ENCODE data around the gene HOXB7.

Gene HOXB7

DNA sequence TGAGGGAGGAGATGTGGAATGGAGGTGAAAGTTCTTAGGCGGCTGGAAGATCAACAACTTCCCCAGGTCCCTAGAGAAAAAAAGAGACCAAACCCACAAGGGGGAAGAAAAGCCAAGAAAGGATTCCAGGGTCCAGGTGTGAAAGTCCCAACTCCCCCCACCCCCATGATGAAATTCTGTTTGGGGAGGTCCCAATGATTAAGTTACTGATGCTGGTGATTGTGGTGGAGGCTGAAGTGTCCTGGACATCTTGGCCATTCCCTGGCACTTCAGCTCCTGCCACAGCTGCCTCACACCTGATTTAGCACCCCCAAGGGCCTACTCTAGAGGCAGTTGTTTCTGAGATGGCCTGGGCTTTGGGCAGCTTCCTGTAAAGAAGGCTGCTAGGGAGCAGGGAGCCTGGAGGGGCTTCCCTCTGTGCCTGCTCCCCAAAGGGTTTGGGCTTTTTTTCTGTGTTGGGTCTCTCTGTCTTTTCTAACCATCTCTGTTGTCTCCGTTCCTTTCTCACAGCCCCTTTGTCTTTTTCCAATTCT lies 45.7 kb downstream of the HOXB7 start:
- DNase-seq = no peak

DNA sequence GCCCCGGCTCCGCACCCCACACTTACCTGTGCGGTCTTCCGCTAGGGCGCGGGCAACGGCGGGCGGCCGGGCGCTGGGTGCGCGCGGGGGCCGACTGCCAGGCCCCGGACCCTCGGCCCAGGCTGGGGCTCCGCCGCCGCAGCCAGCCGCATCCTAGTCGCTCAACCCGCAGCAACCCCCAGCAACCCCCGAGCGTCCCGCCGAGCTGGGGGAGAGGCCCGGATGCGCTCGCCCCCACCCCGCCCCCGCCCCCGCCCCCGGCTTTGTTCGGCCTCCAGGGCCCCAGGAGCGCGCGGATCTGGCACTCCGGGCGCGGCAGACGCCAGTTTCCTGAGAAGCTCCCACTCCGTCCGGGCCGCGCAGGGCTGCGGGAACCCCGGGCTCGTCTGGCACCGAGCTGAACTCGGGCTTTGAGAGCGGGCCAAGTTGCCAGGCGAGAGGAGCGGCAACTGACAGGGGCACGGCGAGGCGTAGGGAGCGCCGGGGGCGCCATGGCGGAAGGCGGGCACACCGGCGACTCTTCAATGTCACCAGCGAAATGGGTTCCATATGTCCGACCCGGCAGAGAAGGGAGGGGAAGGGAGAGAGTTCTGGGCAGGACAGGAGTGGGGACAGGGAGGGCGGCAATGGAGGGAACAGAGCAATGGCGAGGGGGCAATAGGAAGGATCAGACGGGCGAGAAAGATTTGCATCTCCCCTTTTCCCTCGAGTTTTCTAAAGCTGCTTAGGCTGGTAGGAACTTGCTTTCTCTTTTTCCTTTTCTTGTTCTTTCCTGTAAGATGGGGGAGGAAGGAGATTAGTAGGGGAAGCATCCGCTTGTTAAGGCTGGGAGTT lies 46.4 kb downstream of the HOXB7 start:
- DNase-seq = no peak

DNA sequence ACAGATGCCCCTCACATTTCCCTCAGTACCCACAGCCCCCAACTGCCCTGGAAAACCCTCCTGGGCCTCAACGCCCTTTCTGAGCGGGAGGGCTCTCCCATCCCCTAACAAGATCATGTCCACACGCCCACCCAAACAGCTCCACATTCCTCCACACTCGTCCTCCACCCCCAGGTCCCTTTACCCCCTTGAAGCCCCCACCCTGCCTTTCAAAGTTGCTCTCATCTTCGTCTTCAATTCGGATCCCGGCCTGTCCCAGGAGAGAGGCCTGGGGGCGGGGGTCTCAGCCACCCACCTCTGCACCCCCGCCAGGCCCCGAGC lies 47.0 kb downstream of the HOXB7 start:
- no peak for DNase-seq

GRCh38 chr17:48563385-48563838 lies 47.4 kb downstream of the HOXB7 start:
- DNase-seq = no peak

GRCh38 chr17:48562934-48563333 lies 47.9 kb downstream of the HOXB7 start:
- DNase-seq = no peak

- DNase-seq = no peak
These were observed 48.7 kb downstream of the HOXB7 start for GRCh38 chr17:48561884-48562810.

GRCh38 chr17:48559840-48560817 lies 50.7 kb downstream of the HOXB7 start:
- DNase-seq = no peak

GRCh38 chr17:48559122-48559839 lies 51.5 kb downstream of the HOXB7 start:
- no peak for DNase-seq

- DNase-seq = no peak
These were observed 52.0 kb downstream of the HOXB7 start for GRCh38 chr17:48558831-48559121.

DNA sequence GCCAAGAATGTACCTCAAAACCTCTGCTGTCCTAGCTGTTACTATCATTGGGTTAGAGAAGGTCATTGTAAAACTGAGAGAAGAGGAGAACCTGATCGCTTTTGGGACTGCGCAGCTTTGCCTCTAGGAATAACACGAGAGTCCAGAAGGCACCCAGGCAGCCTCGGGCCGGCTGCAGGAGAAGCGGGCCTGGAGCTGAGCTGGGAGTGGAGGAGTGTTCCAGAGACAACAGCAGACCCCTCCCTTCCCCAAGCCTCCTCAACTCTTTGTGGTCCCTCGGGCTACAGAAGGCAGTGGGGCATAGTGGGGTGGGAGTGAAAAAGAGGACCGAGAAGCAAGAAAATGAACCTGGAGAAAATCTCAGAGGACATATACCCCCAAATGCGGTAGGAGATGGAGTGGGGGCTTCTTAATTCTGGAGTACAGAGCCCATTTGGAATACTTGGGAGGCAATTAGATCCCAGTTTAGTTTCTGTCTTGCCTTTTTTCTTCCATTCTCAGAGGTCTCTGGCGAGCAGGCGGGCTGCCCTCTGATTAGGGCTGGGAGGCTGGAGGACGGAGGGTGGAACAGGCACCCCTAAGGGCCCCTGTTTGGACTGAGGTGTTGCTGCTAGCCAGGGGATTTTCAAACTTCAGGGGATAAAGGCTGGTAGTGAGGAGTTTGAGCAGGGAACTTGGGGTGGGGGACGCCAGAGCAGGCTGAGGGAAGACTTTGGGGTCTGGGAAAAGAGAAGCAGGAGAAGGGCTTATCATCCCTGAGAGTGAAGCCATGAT lies 52.6 kb downstream of the HOXB7 start:
- no peak for DNase-seq
